HepG2 (cell line): Measurements from ENCODE around the gene UNG. TPM values are rescaled to one million over a fixed set of nuclear protein-coding genes. Genes with fewer than 3 reads are reported as not detected.

ENCODE experiments used
- CEBPB ChIP-seq: IDR thresholded peaks from 2 replicates; pipeline ENCODE4 v1.6.1; 2011; ENCODE audit warnings: low read depth, low read length, improper control_type of control experiment, borderline replicate concordance
- FOXO1 ChIP-seq: sonication (generic); formaldehyde crosslinking; IDR thresholded peaks from 2 replicates; pipeline ENCODE4 v1.4.0; 2020; ENCODE audit warnings: missing genetic modification reagents
- GABPA ChIP-seq, 2 experiments: IDR thresholded peaks; 2 replicates each; pipeline ENCODE4 v1.6.1; 2011 to 2016; ENCODE audit warnings: low read depth in 2 of 2, low read length in 1 of 2, missing biosample characterization in 1 of 2, missing genetic modification characterization in 1 of 2
- IRF2 ChIP-seq: IDR thresholded peaks from 2 replicates; pipeline ENCODE4 v1.6.1; 2018; ENCODE audit warnings: missing genetic modification reagents, missing compliant biosample characterization
- NCOA5 ChIP-seq: sonication (generic); formaldehyde crosslinking; IDR thresholded peaks from 2 replicates; pipeline ENCODE4 v1.4.0; 2020; ENCODE audit warnings: missing genetic modification reagents
- PITX1 ChIP-seq: sonication (generic); formaldehyde crosslinking; IDR thresholded peaks from 2 replicates; pipeline ENCODE4 v1.5.1; 2020; ENCODE audit warnings: mild to moderate bottlenecking, missing genetic modification reagents
- POLR2A ChIP-seq, 2 experiments: IDR thresholded peaks; 2 replicates each; pipeline ENCODE4 v1.6.1; 2011; ENCODE audit warnings: low read depth in 2 of 2, low read length in 2 of 2, mild to moderate bottlenecking in 1 of 2, moderate library complexity in 1 of 2; ENCODE audit not compliant: insufficient read depth in 1 of 2
- RAD51 ChIP-seq: fragments of 450-650 bp; IDR thresholded peaks from 2 replicates; pipeline ENCODE4 v1.6.1; 2016; ENCODE audit warnings: borderline replicate concordance
- REPIN1 ChIP-seq: sonication (generic); formaldehyde crosslinking; IDR thresholded peaks from 2 replicates; pipeline ENCODE4 v1.8.0; 2022; ENCODE audit warnings: missing genetic modification reagents, low read depth, mild to moderate bottlenecking, borderline replicate concordance
- RFXAP ChIP-seq: sonication (generic); formaldehyde crosslinking; IDR thresholded peaks from 2 replicates; pipeline ENCODE4 v1.4.0; 2020; ENCODE audit warnings: missing genetic modification reagents, borderline replicate concordance
- SMAD1 ChIP-seq: sonication (generic); formaldehyde crosslinking; IDR thresholded peaks from 2 replicates; pipeline ENCODE4 v1.4.0; 2020; ENCODE audit warnings: missing genetic modification reagents, low read depth, mild to moderate bottlenecking, borderline replicate concordance
- SMC3 ChIP-seq: IDR thresholded peaks from 2 replicates; pipeline ENCODE4 v1.6.1; 2011; ENCODE audit warnings: low read length, improper control_type of control experiment
- THAP11 ChIP-seq: IDR thresholded peaks from 2 replicates; pipeline ENCODE4 v1.6.1; 2016; ENCODE audit warnings: missing biosample characterization, missing genetic modification reagents
- ZFAT ChIP-seq: sonication (generic); formaldehyde crosslinking; conservative IDR thresholded peaks from 2 replicates; pipeline ENCODE4 v1.8.1; 2023; ENCODE audit warnings: missing genetic modification reagents, inconsistent platforms
- ZFP36L2 ChIP-seq: sonication (generic); formaldehyde crosslinking; IDR thresholded peaks from 2 replicates; pipeline ENCODE4 v1.4.0; 2020; ENCODE audit warnings: missing genetic modification reagents
- ZNF224 ChIP-seq: sonication (generic); formaldehyde crosslinking; IDR thresholded peaks from 2 replicates; pipeline ENCODE4 v1.5.0; 2020; ENCODE audit warnings: mild to moderate bottlenecking, missing genetic modification reagents
- ZNF33B ChIP-seq: sonication (generic); formaldehyde crosslinking; IDR thresholded peaks from 2 replicates; pipeline ENCODE4 v1.5.1; 2020; ENCODE audit warnings: mild to moderate bottlenecking, missing genetic modification reagents
- ZNF468 ChIP-seq: sonication (generic); formaldehyde crosslinking; IDR thresholded peaks from 2 replicates; pipeline ENCODE4 v1.8.0; 2022; ENCODE audit warnings: mild to moderate bottlenecking, moderate library complexity, missing genetic modification reagents
- ZNF484 ChIP-seq: sonication (generic); formaldehyde crosslinking; IDR thresholded peaks from 2 replicates; pipeline ENCODE4 v1.5.1; 2020; ENCODE audit warnings: mild to moderate bottlenecking, low read depth, missing genetic modification reagents, borderline replicate concordance
- ZNF510 ChIP-seq: sonication (generic); formaldehyde crosslinking; IDR thresholded peaks from 2 replicates; pipeline ENCODE4 v1.4.0; 2020; ENCODE audit warnings: low read depth, mild to moderate bottlenecking, missing genetic modification reagents
- ZNF558 ChIP-seq: sonication (generic); formaldehyde crosslinking; IDR thresholded peaks from 2 replicates; pipeline ENCODE4 v1.9.0; 2022; ENCODE audit warnings: mild to moderate bottlenecking, missing genetic modification reagents, borderline replicate concordance
- ZNF800 ChIP-seq: sonication (generic); formaldehyde crosslinking; IDR thresholded peaks from 2 replicates; pipeline ENCODE4 v1.4.0; 2020; ENCODE audit warnings: missing genetic modification reagents
- polyA plus RNA-seq, 8 experiments: library from polyadenylated mRNA; depleted of rRNA in 3 of 8; stranded (reverse) in 7 of 8; unstranded in 1 of 8; fragments of >200 nt; fragmentation: Illumina TruSeq in 4 of 8; extraction: Trizol in 4 of 8; gene quantifications; 2 replicates each; pipeline versions ENCODE4 v1.2.1 to v1.2.3, GENCODE V29; 2011 to 2016; ENCODE audit warnings: low read depth in 4 of 8, missing spikeins in 1 of 8, mixed read lengths in 1 of 8; ENCODE audit not compliant: insufficient read depth in 1 of 8
- total RNA-seq, 5 experiments: library from RNA; depleted of rRNA; stranded (reverse); fragments of >200 nt; fragmentation: Illumina TruSeq; extraction: Trizol; gene quantifications; 2 replicates each; pipeline ENCODE4 v1.2.3, GENCODE V29; 2016; ENCODE audit warnings: low read depth in 1 of 5
- TF ChIP-seq, protein P1 (sequence below), 2 experiments: IDR thresholded peaks; 2 replicates each; pipeline ENCODE4 v1.6.1; 2011 to 2012; ENCODE audit warnings: low read length in 2 of 2, borderline replicate concordance in 1 of 2, low read depth in 1 of 2, mild to moderate bottlenecking in 1 of 2, moderate library complexity in 1 of 2
- TF ChIP-seq, protein P2 (sequence below): IDR thresholded peaks from 2 replicates; pipeline ENCODE4 v1.6.1; 2016; ENCODE audit warnings: missing compliant biosample characterization, missing genetic modification reagents, borderline replicate concordance

Gene UNG
- total and polyA plus RNA-seq, 2 of the 13 experiments (the other 11 are each of a cell fraction or from before 2014, with no cell fraction given) = 23.3 to 114 TPM

DNA sequence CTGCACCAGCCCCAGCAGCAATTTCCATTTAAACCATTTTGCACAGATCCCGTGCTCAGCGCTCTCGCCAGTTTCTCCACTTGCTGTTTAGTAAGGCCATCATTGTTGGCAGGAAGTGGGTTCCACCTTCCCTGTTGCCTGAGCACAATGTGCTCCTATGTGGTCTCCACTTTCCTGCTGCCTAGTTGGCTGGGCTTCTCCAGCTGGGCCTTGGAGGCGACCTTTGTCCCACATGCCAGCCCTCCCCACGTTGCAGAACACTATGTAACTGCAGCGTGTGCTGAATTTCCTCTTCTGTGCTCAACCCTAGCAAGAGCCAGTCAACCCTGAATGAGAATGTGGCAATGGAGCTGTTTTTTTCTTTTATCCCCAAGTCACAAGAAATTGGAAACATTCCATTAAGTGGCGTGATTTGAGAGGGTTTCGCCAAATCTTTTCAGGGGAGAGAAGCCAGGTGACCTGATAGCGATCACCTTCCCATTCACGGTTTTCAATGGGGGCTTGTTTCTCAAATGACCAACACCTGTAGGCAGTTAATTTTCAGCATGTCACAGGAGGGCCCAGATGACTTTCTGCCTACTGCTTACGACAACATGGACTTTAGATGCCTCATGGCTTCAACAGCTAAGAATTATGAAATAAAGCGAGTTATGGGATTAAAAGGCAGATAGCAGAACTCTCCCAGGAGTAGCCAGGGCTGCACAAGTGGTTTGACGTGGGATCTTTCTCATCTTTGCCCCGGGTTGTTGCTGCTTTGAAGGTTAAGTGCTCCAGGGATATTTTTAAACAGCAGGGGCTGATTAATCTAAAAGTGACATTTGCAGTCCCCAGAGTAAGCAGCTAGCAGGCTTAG is 18.6 kb downstream of the UNG start, which contains the start of gene ACACB (continued):
- TF ChIP-seq GABPA (IDR thresholded peaks at IDR 0.05; ENCODE audit: low read depth, low read length) = no peak
- peak; percentile 63 for TF ChIP-seq GABPA (CRISPR knock-in tag; IDR thresholded peaks at IDR 0.05; ENCODE audit: low read depth)
- no peak for TF ChIP-seq SMAD1 (CRISPR knock-in tag)
- no peak for TF ChIP-seq ZNF468 (CRISPR knock-in tag)
- no peak for TF ChIP-seq SMC3
- TF ChIP-seq POLR2A (IDR thresholded peaks at IDR 0.05; ENCODE audit: insufficient read depth in 1 of 2, low read depth in 2 of 2, low read length in 2 of 2) = peak; percentile 58 to 88
- peak; percentile 62 for TF ChIP-seq THAP11 (CRISPR knock-in tag)
- TF ChIP-seq, protein P1, sequence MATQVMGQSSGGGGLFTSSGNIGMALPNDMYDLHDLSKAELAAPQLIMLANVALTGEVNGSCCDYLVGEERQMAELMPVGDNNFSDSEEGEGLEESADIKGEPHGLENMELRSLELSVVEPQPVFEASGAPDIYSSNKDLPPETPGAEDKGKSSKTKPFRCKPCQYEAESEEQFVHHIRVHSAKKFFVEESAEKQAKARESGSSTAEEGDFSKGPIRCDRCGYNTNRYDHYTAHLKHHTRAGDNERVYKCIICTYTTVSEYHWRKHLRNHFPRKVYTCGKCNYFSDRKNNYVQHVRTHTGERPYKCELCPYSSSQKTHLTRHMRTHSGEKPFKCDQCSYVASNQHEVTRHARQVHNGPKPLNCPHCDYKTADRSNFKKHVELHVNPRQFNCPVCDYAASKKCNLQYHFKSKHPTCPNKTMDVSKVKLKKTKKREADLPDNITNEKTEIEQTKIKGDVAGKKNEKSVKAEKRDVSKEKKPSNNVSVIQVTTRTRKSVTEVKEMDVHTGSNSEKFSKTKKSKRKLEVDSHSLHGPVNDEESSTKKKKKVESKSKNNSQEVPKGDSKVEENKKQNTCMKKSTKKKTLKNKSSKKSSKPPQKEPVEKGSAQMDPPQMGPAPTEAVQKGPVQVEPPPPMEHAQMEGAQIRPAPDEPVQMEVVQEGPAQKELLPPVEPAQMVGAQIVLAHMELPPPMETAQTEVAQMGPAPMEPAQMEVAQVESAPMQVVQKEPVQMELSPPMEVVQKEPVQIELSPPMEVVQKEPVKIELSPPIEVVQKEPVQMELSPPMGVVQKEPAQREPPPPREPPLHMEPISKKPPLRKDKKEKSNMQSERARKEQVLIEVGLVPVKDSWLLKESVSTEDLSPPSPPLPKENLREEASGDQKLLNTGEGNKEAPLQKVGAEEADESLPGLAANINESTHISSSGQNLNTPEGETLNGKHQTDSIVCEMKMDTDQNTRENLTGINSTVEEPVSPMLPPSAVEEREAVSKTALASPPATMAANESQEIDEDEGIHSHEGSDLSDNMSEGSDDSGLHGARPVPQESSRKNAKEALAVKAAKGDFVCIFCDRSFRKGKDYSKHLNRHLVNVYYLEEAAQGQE (IDR thresholded peaks at IDR 0.05; ENCODE audit: borderline replicate concordance in 1 of 2, low read depth in 1 of 2, low read length in 2 of 2) = peak in 1 of 2 experiments; percentile 52; a peak in 1 of 4 replicates
- no peak for TF ChIP-seq ZFP36L2 (CRISPR knock-in tag)
- peak; percentile 54 for TF ChIP-seq FOXO1 (CRISPR knock-in tag)
- no peak; the same call in 1 of the 2 replicates for TF ChIP-seq ZNF558
- TF ChIP-seq CEBPB = peak; percentile 50; the same call in 1 of the 2 replicates
- no peak for TF ChIP-seq NCOA5 (CRISPR knock-in tag)
- TF ChIP-seq ZNF33B = 0 out of 2 replicates have a peak, but pooled peaks have one; percentile 42
- peak; percentile 74; the same call in 1 of the 2 replicates for TF ChIP-seq RFXAP (CRISPR knock-in tag)
- no peak for TF ChIP-seq ZNF484 (CRISPR knock-in tag)
- no peak for TF ChIP-seq ZFAT (CRISPR knock-in tag)
- peak; percentile 71; the same call in 1 of the 2 replicates for TF ChIP-seq ZNF224 (CRISPR knock-in tag)
- peak; percentile 73 for TF ChIP-seq PITX1 (CRISPR knock-in tag)
- TF ChIP-seq, protein P2, sequence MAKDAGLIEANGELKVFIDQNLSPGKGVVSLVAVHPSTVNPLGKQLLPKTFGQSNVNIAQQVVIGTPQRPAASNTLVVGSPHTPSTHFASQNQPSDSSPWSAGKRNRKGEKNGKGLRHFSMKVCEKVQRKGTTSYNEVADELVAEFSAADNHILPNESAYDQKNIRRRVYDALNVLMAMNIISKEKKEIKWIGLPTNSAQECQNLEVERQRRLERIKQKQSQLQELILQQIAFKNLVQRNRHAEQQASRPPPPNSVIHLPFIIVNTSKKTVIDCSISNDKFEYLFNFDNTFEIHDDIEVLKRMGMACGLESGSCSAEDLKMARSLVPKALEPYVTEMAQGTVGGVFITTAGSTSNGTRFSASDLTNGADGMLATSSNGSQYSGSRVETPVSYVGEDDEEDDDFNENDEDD (CRISPR knock-in tag) = peak; percentile 67; the same call in 1 of the 2 replicates
- peak; percentile 80 for TF ChIP-seq ZNF510 (CRISPR knock-in tag)
- peak; percentile 79; the same call in 1 of the 2 replicates for TF ChIP-seq REPIN1 (CRISPR knock-in tag)
- TF ChIP-seq ZNF800 = no peak
- TF ChIP-seq IRF2 = peak; percentile 91
- no peak for TF ChIP-seq RAD51
